HG03442 (cell line): ENCODE results near the gene STOML3.

Experiments used
- ATAC-seq: cut with Tn5 transposase; IDR thresholded peaks from one replicate; pipeline ENCODE4 v1.9.1; 2021; ENCODE audit warnings: mild to moderate bottlenecking, moderate library complexity; ENCODE audit not compliant: unreplicated experiment

Gene STOML3

GRCh38 chr13:38921081-38921480 lies 69.5 kb downstream of the STOML3 start:
- no peak for ATAC-seq
